M059J (cell line): ENCODE results near the gene COL5A2. TPM values are rescaled to one million over a fixed set of nuclear protein-coding genes. Genes with fewer than 3 reads are reported as not detected.

Source experiments
- DNase-seq: peaks from one replicate; pipeline ENCODE4 v3.0.0-alpha.2; 2012; ENCODE audit warnings: low read depth
- total RNA-seq: library from RNA; depleted of rRNA; stranded (reverse); fragments of >200 nt; shearing (Covaris generic); gene quantifications from 2 replicates; pipeline ENCODE4 v1.2.3, GENCODE V29; 2014; rRNA removed

Gene COL5A2
- total RNA-seq, 1 experiment from 2014 or later, result 221 TPM

DNA sequence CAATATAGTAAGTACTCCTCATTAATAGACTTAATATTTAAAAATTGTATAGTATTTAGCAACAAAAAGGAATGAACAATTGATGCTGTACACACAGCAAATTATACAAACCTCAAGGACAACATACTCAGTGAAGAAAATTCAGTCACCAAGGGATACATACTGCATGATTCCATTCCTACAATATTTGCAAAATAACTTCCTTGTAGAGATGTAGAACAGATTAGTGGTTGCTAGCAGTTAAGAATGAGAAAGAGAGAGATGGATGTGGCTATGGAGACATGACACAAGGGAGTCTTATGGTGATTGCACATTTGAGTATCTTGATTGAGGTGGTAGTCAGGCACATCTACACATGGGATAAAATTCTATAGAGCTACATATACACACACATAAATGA lies 179.3 kb downstream of the COL5A2 start:
- DNase-seq, result no peak

DNA sequence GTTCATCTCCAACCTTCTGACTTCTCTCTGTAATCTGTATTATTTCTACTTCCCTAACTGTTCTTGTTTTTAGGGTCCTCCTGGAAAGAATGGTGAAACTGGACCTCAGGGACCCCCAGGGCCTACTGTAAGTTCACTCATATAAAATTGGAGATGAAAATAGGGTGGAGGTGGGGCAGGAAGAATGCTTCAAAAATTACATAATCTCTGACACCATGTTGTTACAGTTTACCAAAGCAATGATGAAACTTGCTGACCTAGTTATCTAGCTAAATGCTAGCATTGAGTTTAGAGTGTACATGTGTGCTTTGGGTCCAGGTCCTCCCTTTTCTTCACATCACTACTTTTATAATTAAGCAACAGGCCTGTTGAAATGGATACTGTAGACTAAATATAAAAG lies 182.3 kb downstream of the COL5A2 start:
- DNase-seq, result no peak

DNA sequence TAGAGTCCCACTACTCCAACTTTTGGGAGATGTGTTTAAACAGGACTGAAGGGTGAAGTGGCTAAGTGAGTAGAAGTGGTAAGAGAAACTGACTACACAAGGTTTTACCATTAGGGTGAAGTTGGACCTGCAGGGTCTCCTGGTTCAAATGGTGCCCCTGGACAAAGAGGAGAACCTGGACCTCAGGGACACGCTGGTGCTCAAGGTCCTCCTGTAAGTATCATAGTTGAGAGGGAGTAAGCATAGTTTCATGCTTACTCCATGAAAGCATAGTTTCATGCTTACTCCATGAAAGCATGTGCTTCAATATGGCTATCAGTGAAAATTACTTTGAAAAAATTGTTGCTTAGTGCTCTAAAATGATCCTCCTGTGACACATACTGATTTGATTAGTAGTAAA lies 186.3 kb downstream of the COL5A2 start:
- DNase-seq, result no peak

DNA sequence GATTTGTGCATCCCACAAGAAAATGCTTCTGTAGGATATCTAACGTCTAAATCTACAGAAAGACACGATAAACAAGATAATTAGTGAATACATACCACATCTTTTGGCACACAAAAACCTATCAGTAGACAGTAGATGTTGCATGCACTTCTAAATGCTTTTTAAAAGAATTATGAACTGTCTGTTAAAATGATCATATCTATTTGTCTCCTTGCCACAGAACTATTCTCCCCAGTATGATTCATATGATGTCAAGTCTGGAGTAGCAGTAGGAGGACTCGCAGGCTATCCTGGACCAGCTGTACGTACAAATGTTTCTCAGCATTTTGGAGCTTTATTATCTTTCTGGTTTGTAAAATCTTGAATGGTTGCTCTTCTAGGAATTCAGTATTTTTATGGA lies 192.7 kb downstream of the COL5A2 start:
- DNase-seq, result peak; percentile 17

DNA sequence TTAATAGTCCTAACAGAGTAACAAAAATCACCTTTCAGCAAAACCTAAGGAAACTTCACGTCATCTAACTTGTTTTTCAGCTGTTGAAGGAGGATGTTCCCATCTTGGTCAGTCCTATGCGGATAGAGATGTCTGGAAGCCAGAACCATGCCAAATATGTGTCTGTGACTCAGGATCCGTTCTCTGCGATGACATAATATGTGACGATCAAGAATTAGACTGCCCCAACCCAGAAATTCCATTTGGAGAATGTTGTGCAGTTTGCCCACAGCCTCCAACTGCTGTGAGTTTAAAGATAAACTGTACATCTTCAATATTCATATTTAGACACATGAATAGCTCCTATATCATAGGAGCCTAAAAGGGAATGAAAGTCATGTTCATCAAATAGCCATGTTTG lies 194.9 kb downstream of the COL5A2 start:
- peak; percentile 72 for DNase-seq

DNA sequence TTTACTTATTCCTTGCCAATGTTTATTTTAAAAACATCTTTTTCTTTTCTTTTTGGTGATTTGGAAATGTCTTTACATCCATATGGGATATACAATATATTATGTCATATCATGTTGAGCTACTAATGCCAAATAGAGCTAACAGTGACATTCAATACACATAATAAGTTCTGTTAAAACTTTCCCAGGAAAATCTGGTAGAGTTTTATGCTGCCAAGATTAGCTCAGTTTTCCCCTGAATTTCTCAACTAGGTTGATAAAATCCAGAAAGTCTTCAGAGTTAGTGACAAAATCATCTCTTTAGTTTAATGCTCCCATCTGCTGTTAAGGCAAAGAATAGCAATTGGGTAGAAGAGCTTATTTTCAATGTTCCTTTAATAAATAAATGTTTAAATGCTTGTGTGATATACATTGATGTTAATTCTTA lies 195.5 kb downstream of the COL5A2 start:
- DNase-seq, result peak; percentile 58

DNA sequence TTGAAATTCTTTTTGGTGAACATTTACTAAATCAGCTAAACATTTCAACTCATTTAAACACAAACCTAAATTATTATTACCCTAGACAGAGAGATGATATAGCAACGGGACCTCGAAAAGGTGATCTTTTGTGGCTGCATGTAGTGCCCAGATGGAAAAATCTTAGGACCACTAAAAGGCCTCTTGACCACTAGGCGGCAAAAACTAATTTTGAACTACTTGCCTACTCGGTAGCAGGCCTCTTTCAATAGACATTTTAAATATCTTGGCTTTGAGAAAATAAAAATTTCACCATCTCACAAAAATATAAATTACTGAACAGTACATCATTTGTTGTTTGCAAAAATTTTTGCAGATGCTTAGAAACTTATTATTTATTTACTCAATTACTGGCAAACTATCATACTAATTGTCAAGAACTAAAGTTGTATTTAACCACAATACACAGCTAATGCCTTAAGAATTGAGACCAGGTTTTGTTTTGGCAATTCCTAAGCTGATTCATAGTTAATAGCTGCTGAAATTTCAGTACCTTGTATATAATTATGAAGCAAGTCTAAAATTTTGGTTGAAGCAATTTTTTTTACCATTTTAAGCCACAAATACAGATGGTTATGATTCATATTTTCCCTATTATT lies 196.0 kb downstream of the COL5A2 start:
- peak; percentile 45 for DNase-seq

Other genes starting within 250 kb of the COL5A2 start
- gene COL3A1, start 205.4 kb downstream of the COL5A2 start, total RNA-seq, result 88.9 and 103 TPM in 2 replicates